SK-N-SH treated with all-trans-retinoic acid at 6 μM for 48 hours (cell line): Measurements from ENCODE around the gene GUCD1.

Experiments
- ATAC-seq: fragments of 200-7000 bp; cut with Tn5 transposase; 3 replicates; pipeline ENCODE4 v1.9.1; 2020; ENCODE audit warnings: mild to moderate bottlenecking, moderate library complexity
- BACH2 ChIP-seq: fragments of 250-450 bp; sonication (Bioruptor Pico); IDR thresholded peaks from 2 replicates; pipeline ENCODE4 v1.9.0; 2021; ENCODE audit warnings: mild to moderate bottlenecking, borderline replicate concordance
- CREB5 ChIP-seq: fragments of 250-450 bp; sonication (Bioruptor Pico); IDR thresholded peaks from 2 replicates; pipeline ENCODE4 v1.5.1; 2020; ENCODE audit warnings: low read depth, mild to moderate bottlenecking, moderate library complexity
- CSRNP3 ChIP-seq: fragments of 250-450 bp; sonication (Bioruptor Pico); IDR thresholded peaks from 2 replicates; pipeline ENCODE4 v1.5.1; 2021; ENCODE audit warnings: mild to moderate bottlenecking, moderate library complexity
- GLIS3 ChIP-seq: fragments of 250-450 bp; sonication (Bioruptor Pico); IDR thresholded peaks from 2 replicates; pipeline ENCODE4 v1.5.0; 2020; ENCODE audit warnings: mild to moderate bottlenecking, moderate library complexity
- ISL1 ChIP-seq: fragments of 250-450 bp; sonication (Bioruptor Pico); IDR thresholded peaks from 2 replicates; pipeline ENCODE4 v2.1.2; 2022; ENCODE audit warnings: mild to moderate bottlenecking, moderate library complexity
- OSR1 ChIP-seq: fragments of 250-450 bp; sonication (Bioruptor Pico); IDR thresholded peaks from 2 replicates; pipeline ENCODE4 v1.8.0; 2022; ENCODE audit warnings: moderate library complexity, mild to moderate bottlenecking, inconsistent platforms
- PATZ1 ChIP-seq: fragments of 250-450 bp; sonication (Bioruptor Pico); IDR thresholded peaks from 2 replicates; pipeline ENCODE4 v1.8.0; 2020; ENCODE audit warnings: mild to moderate bottlenecking, moderate library complexity, borderline replicate concordance
- PPARA ChIP-seq: fragments of 250-450 bp; sonication (Bioruptor Pico); IDR thresholded peaks from 2 replicates; pipeline ENCODE4 v1.5.0; 2020; ENCODE audit warnings: mild to moderate bottlenecking, borderline replicate concordance
- RARB ChIP-seq: fragments of 250-450 bp; sonication (Bioruptor Pico); IDR thresholded peaks from 2 replicates; pipeline ENCODE4 v1.8.0; 2021; ENCODE audit warnings: mild to moderate bottlenecking, moderate library complexity
- SNAI2 ChIP-seq: fragments of 250-450 bp; sonication (Bioruptor Pico); IDR thresholded peaks from 2 replicates; pipeline ENCODE4 v1.5.0; 2020; ENCODE audit warnings: mild to moderate bottlenecking, moderate library complexity
- TCF4 ChIP-seq: fragments of 250-450 bp; sonication (Bioruptor Pico); IDR thresholded peaks from 2 replicates; pipeline ENCODE4 v1.8.0; 2021; ENCODE audit warnings: mild to moderate bottlenecking, moderate library complexity, borderline replicate concordance
- TOX ChIP-seq: fragments of 250-450 bp; sonication (Bioruptor Pico); IDR thresholded peaks from 2 replicates; pipeline ENCODE4 v1.8.0; 2021; ENCODE audit warnings: mild to moderate bottlenecking, moderate library complexity, borderline replicate concordance
- TSHZ2 ChIP-seq: fragments of 250-450 bp; sonication (Bioruptor Pico); IDR thresholded peaks from 2 replicates; pipeline ENCODE4 v1.5.0; 2020; ENCODE audit warnings: mild to moderate bottlenecking, moderate library complexity
- ZC3H10 ChIP-seq: fragments of 250-450 bp; sonication (Bioruptor Pico); IDR thresholded peaks from 2 replicates; pipeline ENCODE4 v1.5.1; 2021; ENCODE audit warnings: mild to moderate bottlenecking, moderate library complexity
- ZNF565 ChIP-seq: fragments of 450-650 bp; formaldehyde crosslinking; conservative IDR thresholded peaks from 2 replicates; pipeline ENCODE4 v1.5.0; 2020; ENCODE audit warnings: low read depth, mild to moderate bottlenecking, moderate library complexity
- ZNF70 ChIP-seq: fragments of 450-650 bp; formaldehyde crosslinking; IDR thresholded peaks from 2 replicates; pipeline ENCODE4 v1.5.0; 2020; ENCODE audit warnings: mild to moderate bottlenecking, moderate library complexity
- ZNF8 ChIP-seq: fragments of 450-650 bp; formaldehyde crosslinking; IDR thresholded peaks from 2 replicates; pipeline ENCODE4 v1.5.0; 2020; ENCODE audit warnings: mild to moderate bottlenecking, moderate library complexity

Gene GUCD1

GRCh38 chr22:24592851-24593558 lies 38.1 kb upstream of the GUCD1 start, which contains the start of gene LRRC75B:
TSS of gene LRRC75B (minus strand) at chr22:24593073. CDS start at chr22:24593039, 34 bp downstream.
- TF ChIP-seq ZNF70: no peak
- no peak for TF ChIP-seq ZNF565
- no peak for TF ChIP-seq PPARA
- TF ChIP-seq ZNF8 (CRISPR knock-in tag): no peak
- TF ChIP-seq CREB5 (CRISPR knock-in tag): no peak
- TF ChIP-seq TSHZ2 (CRISPR knock-in tag): no peak
- no peak for TF ChIP-seq OSR1 (CRISPR knock-in tag)
- no peak for TF ChIP-seq PATZ1 (CRISPR knock-in tag)
- peak; percentile 93 for ATAC-seq

GRCh38 chr22:24592058-24592850 lies 37.3 kb upstream of the GUCD1 start:
- peak; percentile 24 for ATAC-seq
- TF ChIP-seq ZNF565: no peak
- TF ChIP-seq TSHZ2 (CRISPR knock-in tag): no peak
- no peak for TF ChIP-seq GLIS3 (CRISPR knock-in tag)
- no peak for TF ChIP-seq SNAI2 (CRISPR knock-in tag)
- TF ChIP-seq ZC3H10: no peak
- TF ChIP-seq BACH2 (CRISPR knock-in tag): no peak
- no peak for TF ChIP-seq CREB5 (CRISPR knock-in tag)
- TF ChIP-seq TCF4 (CRISPR knock-in tag): no peak
- no peak for TF ChIP-seq PPARA
- no peak for TF ChIP-seq PATZ1 (CRISPR knock-in tag)
- TF ChIP-seq CSRNP3 (CRISPR knock-in tag): no peak
- no peak for TF ChIP-seq ZNF70
- no peak for TF ChIP-seq ISL1 (CRISPR knock-in tag)
- no peak for TF ChIP-seq TOX (CRISPR knock-in tag)
- TF ChIP-seq RARB (CRISPR knock-in tag): no peak
- TF ChIP-seq, all 23 proteins: peak for 0
